ENCODE data around the gene SNX20. TPM values are rescaled to one million over a fixed set of nuclear protein-coding genes. Genes with fewer than 3 reads are reported as not detected.

The SNX20 gene
- total RNA-seq, 1 donor from 2014 or later: not detected

- Histone ChIP-seq H3K36me3 (ENCODE audit: insufficient read depth, low read length) (no peaks in the 10 kb centered on the region), H3K4me3 (ENCODE audit: insufficient read depth, low read depth, low read length) (no peak overlapping the region), H3K27me3 (ENCODE audit: insufficient read depth, low read length) (peaks cover 6% of the 10 kb centered on the region), H3K9ac (ENCODE audit: low read length) (no peak overlapping the region), H4K20me1 (ENCODE audit: insufficient read depth, low read length) (no peaks in the 10 kb centered on the region), H3K79me2 (ENCODE audit: insufficient read depth, low read length) (no peaks in the 10 kb centered on the region), H2AFZ (ENCODE audit: low read depth, low read length) (no peak overlapping the region), H3K9me3 (ENCODE audit: insufficient read depth, low read depth, low read length) (no peaks in the 10 kb centered on the region), H3K4me1 (ENCODE audit: insufficient read depth, low read length) (no peaks in the 10 kb centered on the region), H3K4me2 (ENCODE audit: low read length) (no peak overlapping the region), H3K27ac (ENCODE audit: low read depth, low read length) (no peak overlapping the region)
- DNase-seq (ENCODE audit: low read depth) (no peak), FAIRE-seq (no peak)
- no peaks in the 10 kb centered on the region for H3K4me1 Mint-ChIP-seq (ENCODE audit: low read depth, unreplicated experiment)
- TF ChIP-seq, protein P1, sequence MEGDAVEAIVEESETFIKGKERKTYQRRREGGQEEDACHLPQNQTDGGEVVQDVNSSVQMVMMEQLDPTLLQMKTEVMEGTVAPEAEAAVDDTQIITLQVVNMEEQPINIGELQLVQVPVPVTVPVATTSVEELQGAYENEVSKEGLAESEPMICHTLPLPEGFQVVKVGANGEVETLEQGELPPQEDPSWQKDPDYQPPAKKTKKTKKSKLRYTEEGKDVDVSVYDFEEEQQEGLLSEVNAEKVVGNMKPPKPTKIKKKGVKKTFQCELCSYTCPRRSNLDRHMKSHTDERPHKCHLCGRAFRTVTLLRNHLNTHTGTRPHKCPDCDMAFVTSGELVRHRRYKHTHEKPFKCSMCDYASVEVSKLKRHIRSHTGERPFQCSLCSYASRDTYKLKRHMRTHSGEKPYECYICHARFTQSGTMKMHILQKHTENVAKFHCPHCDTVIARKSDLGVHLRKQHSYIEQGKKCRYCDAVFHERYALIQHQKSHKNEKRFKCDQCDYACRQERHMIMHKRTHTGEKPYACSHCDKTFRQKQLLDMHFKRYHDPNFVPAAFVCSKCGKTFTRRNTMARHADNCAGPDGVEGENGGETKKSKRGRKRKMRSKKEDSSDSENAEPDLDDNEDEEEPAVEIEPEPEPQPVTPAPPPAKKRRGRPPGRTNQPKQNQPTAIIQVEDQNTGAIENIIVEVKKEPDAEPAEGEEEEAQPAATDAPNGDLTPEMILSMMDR (IDR thresholded peaks at IDR 0.05; ENCODE audit: insufficient read depth, low read depth, low read length): no peak
- TF ChIP-seq EZH2 (IDR thresholded peaks at IDR 0.05; ENCODE audit: insufficient read depth, low read length): no peak
- H3K4me3 Mint-ChIP-seq (ENCODE audit: unreplicated experiment): no peak overlapping the region
- H3K36me3 Mint-ChIP-seq (ENCODE audit: low read depth, unreplicated experiment): no peaks in the 10 kb centered on the region
- peaks cover 19% of the 10 kb centered on the region for H3K27me3 Mint-ChIP-seq (ENCODE audit: low read depth, unreplicated experiment)
- H3K9me3 Mint-ChIP-seq (ENCODE audit: unreplicated experiment): no peaks in the 10 kb centered on the region
- no peak overlapping the region for H3K27ac Mint-ChIP-seq (ENCODE audit: unreplicated experiment)
These were observed 3.8 kb upstream of the SNX20 start for GRCh38 chr16:50684823-50685461.

GRCh38 chr16:50683689-50684374 lies 2.7 kb upstream of the SNX20 start:
- Histone ChIP-seq H3K4me2 (ENCODE audit: low read length) (no peak overlapping the region), H3K4me1 (ENCODE audit: insufficient read depth, low read length) (no peaks in the 10 kb centered on the region), H3K79me2 (ENCODE audit: insufficient read depth, low read length) (no peaks in the 10 kb centered on the region), H3K4me3 (ENCODE audit: insufficient read depth, low read depth, low read length) (no peak overlapping the region), H4K20me1 (ENCODE audit: insufficient read depth, low read length) (no peaks in the 10 kb centered on the region), H3K9me3 (ENCODE audit: insufficient read depth, low read depth, low read length) (no peaks in the 10 kb centered on the region), H3K9ac (ENCODE audit: low read length) (no peak overlapping the region), H3K27ac (ENCODE audit: low read depth, low read length) (no peak overlapping the region), H2AFZ (ENCODE audit: low read depth, low read length) (no peak overlapping the region), H3K27me3 (ENCODE audit: insufficient read depth, low read length) (peaks cover 6% of the 10 kb centered on the region), H3K36me3 (ENCODE audit: insufficient read depth, low read length) (no peaks in the 10 kb centered on the region)
- Mint-ChIP-seq H3K27ac (ENCODE audit: unreplicated experiment) (no peak overlapping the region), H3K4me1 (ENCODE audit: low read depth, unreplicated experiment) (no peaks in the 10 kb centered on the region), H3K9me3 (ENCODE audit: unreplicated experiment) (no peaks in the 10 kb centered on the region), H3K27me3 (ENCODE audit: low read depth, unreplicated experiment) (peaks cover 19% of the 10 kb centered on the region), H3K4me3 (ENCODE audit: unreplicated experiment) (no peak overlapping the region), H3K36me3 (ENCODE audit: low read depth, unreplicated experiment) (no peaks in the 10 kb centered on the region)
- no peak for FAIRE-seq
- DNase-seq (ENCODE audit: low read depth): no peak
- TF ChIP-seq, protein P1 (IDR thresholded peaks at IDR 0.05; ENCODE audit: insufficient read depth, low read depth, low read length): no peak
- no peak for TF ChIP-seq EZH2 (IDR thresholded peaks at IDR 0.05; ENCODE audit: insufficient read depth, low read length)

- H3K36me3 Mint-ChIP-seq (ENCODE audit: low read depth, unreplicated experiment): no peaks in the 10 kb centered on the region
- no peaks in the 10 kb centered on the region for H3K9me3 Mint-ChIP-seq (ENCODE audit: unreplicated experiment)
- H3K27ac Mint-ChIP-seq (ENCODE audit: unreplicated experiment): no peak overlapping the region
- Histone ChIP-seq H3K9me3 (ENCODE audit: insufficient read depth, low read depth, low read length) (no peaks in the 10 kb centered on the region), H3K4me3 (ENCODE audit: insufficient read depth, low read depth, low read length) (no peak overlapping the region), H3K27me3 (ENCODE audit: insufficient read depth, low read length) (no peaks in the 10 kb centered on the region), H3K36me3 (ENCODE audit: insufficient read depth, low read length) (no peaks in the 10 kb centered on the region), H2AFZ (ENCODE audit: low read depth, low read length) (no peak overlapping the region), H3K79me2 (ENCODE audit: insufficient read depth, low read length) (no peaks in the 10 kb centered on the region), H3K4me2 (ENCODE audit: low read length) (no peak overlapping the region), H3K4me1 (ENCODE audit: insufficient read depth, low read length) (no peaks in the 10 kb centered on the region), H3K27ac (ENCODE audit: low read depth, low read length) (no peak overlapping the region), H4K20me1 (ENCODE audit: insufficient read depth, low read length) (no peaks in the 10 kb centered on the region), H3K9ac (ENCODE audit: low read length) (no peak overlapping the region)
- DNase-seq (ENCODE audit: low read depth) (no peak), FAIRE-seq (no peak)
- peaks cover 20% of the 10 kb centered on the region for H3K27me3 Mint-ChIP-seq (ENCODE audit: low read depth, unreplicated experiment)
- H3K4me1 Mint-ChIP-seq (ENCODE audit: low read depth, unreplicated experiment): no peaks in the 10 kb centered on the region
- H3K4me3 Mint-ChIP-seq (ENCODE audit: unreplicated experiment): no peak overlapping the region
- TF ChIP-seq, protein P1 (IDR thresholded peaks at IDR 0.05; ENCODE audit: insufficient read depth, low read depth, low read length): no peak
- TF ChIP-seq EZH2 (IDR thresholded peaks at IDR 0.05; ENCODE audit: insufficient read depth, low read length): no peak
These were observed 587 bp downstream of the SNX20 start for GRCh38 chr16:50680556-50680893.

Measured in astrocyte (in vitro differentiated cells and primary cell).